NOMO-1 (cell line): ENCODE measurements around the gene ZNF746.

Experiments
- DNase-seq, 2 experiments: peaks; one replicate each; lab custom pipeline; 2025; ENCODE audit not compliant: unreplicated experiment in 2 of 2; lab: John Stamatoyannopoulos, UW

The ZNF746 gene

GRCh38 chr7:149493366-149493765, 4.2 kb downstream of the ZNF746 start:
- DNase-seq, result no peak

DNA sequence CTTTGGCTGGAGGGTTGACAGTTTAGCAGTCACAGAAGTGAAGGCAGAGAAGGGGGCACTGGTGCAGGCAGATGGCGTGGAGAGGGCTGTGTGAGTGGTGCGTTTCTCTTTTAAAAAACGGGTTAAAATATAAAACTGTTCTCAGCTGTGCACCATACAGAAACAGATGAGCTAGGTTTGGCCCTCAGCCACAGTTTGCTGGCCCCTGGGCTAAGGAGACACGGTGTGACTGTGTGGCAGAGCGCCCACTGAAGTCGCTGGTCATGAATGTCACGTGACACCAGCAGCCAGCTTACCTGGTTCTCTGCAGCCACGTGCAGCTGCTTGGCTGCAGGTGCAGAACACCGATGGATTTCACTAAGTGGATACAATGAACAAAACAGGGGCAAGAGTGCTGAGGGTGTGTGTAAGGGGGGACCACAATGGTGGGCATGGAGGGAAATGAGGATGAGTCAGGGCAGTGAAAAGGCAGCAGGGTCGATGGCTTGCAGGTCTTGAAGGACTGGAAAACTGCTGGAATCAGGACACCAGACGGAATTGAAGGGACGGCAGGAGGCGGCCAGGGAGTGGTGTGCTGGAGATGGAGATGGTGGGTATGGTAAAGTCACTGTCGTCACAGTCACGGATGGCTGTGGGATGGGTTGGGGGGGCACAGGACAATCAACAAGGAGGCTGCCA, 7.4 kb downstream of the ZNF746 start:
- no peak for DNase-seq

DNA sequence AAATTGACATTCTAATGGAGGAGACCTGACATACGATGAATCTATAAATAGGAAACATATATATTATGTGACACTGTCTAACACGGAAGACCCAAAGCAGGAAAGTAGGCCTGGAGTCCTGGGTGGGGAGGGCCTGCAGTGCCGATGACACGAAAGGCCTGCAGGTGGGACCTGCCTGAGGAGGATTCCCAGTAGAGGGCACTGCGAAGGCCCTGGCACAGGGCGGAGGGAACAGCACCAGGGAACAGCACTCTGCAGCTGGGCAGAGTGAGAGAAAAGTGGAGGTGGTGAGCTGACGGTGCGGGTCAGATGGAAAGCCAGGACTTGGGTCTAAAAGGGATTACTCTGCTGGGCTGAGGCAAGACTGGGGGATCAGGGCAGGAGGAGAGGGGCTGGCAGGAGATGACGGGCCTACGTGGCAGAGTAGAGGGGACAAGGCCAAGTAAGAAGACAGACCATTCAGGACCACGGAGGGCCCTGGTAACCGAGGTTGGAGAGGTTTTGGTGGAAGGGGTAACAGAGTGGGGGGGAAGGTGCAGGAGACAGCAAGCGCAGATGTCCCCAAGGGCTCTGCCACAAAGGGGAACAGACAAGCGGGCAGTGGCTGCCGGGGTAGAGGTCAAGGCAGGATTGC, 8.1 kb downstream of the ZNF746 start:
- no peak for DNase-seq

DNA sequence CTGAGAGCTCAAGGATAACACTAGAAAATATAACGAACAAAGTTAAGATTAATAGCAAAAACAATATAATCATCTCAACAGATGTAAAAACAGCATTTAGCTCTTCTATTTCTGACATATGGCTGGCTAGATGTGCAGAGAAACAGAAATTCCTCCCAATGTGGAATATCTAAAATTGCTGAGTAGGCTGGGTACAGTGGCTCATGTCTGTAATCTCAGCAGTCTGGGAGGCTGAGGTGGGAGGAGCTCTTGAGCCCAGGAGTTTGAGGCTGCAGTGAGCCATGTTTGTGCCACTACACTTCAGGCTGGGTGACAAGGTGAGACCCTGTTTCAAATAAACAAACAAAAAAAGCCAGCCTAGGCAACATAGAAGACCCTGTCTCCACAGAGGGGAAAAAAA, 18.0 kb downstream of the ZNF746 start:
- DNase-seq, result no peak

- no peak for DNase-seq
Observed at GRCh38 chr7:149478754-149479153, 18.9 kb downstream of the ZNF746 start.

GRCh38 chr7:149477494-149478443, 19.8 kb downstream of the ZNF746 start:
- DNase-seq, result no peak

DNA sequence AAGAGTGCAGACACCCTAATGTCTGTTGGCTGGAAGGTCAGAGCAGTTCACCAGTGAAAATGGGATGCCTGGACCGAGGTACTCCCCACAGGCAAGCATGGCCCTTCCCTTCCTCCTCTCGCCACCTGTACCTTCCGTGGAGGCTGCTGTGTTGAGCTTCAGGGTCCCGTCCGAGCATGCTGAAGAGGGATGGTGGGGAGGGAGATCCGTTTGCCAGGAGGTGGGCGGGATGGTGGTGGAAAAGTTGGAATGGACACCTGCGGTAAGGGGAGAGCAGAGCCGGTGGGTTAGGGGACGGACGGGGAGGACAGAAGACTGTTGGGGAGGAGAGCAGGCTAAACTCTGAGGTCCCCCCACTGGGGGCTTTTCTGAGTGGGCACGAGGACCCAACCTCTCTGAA, 20.8 kb downstream of the ZNF746 start:
- DNase-seq, result no peak

- no peak for DNase-seq
Observed at GRCh38 chr7:149475121-149476045, 22.2 kb downstream of the ZNF746 start.

DNA sequence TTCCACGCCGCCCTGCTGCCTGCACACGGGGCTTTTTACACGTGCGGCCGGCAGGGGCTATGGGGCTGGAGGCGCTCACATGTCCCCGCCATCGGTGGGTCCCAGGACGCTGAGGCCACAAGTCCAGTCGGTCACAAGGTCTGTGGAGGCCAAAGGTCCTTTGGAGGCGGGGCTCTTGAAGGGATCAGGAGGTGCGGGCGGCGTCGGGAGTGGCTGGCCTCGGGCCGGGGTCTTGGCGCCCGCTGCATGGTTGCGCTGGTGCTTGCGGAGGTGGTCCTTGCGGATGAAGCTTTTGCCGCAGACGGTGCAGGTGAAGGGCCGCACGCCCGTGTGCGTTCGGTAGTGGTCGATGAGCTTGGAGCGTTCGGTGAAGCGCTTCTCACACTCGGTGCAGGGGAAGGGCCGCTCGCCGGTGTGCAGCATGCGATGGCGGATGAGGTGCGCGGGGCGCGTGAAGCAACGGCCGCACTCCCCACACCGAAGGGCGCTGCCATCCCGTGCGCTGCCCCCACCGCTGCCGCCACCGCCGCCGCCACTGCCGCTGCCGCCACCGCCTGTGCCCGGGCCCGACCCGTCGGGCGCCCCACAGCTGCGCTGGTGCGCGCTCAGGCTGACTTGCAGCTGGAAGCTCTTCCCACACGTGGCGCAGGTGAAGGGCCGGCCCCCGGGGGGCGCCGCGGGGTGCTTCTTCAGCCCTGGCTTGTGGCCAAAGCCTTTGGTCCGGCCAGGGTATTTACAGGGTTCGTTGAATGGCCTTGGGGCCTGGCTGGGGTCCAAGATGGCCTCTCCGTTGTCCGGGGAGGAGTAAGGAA, 23.1 kb downstream of the ZNF746 start:
- no peak for DNase-seq

DNA sequence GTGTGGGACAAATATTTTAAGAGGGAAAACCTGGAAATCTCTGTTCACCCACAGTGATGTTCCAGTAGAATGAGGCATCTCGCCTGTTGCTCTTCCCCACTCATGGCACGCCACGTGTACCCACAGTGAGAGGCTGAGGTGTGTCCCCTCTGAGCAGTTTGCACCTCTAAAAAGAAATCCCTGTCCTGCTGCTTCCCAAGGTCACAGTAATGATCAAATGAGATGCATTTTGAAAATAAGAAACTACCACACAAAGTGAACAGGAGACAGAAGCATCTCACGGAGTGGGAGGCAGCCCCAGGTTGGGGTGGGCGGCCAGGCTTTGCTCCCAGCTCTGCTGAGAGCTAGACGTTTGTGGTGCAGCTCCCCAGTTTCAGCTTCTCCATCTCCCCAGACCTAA, 24.4 kb downstream of the ZNF746 start:
- no peak for DNase-seq

GRCh38 chr7:149471289-149471953, 26.2 kb downstream of the ZNF746 start:
- no peak for DNase-seq

DNA sequence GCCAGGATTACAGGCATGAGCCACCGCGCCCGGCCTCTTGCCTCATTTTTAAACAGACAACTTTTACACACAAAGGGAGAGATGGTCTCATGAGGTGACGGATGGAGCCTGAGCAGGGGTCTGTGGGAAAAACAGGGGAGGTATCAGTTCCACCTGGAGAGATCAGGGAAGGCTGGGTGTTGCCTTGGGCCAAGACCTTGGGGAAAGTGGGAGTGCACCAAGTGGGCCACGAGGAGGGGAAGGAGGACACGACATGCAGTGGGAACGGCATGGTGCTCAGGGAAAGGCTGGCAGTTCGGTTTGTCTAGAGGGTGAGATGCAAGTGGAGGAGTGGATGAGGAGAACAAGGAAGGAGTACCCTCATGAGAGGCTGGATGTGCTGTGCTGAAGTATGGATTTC, 27.8 kb downstream of the ZNF746 start:
- no peak for DNase-seq

- no peak for DNase-seq
Observed at GRCh38 chr7:149468208-149468607, 29.4 kb downstream of the ZNF746 start.

- DNase-seq, result no peak
Observed at GRCh38 chr7:149467321-149467859, 30.2 kb downstream of the ZNF746 start.

DNA sequence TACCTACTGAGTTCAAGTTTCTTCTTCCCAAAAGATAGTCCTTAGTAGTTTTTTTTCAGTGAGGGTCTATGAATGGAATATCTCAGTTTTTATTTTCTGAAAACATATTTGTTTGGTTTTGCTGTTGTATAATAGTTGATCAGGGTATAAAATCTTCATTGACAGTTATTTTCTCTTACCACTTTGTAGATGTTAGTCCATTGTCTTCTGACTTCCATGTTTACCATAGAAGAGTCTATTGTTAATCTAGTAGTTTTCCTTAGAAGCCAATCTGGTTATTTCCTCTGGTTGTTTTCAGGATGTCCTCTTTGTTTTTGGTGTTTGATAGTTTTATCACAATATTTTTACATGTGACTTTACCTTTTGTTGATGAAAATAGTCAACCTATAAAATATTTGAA, 31.2 kb downstream of the ZNF746 start:
- no peak for DNase-seq

DNA sequence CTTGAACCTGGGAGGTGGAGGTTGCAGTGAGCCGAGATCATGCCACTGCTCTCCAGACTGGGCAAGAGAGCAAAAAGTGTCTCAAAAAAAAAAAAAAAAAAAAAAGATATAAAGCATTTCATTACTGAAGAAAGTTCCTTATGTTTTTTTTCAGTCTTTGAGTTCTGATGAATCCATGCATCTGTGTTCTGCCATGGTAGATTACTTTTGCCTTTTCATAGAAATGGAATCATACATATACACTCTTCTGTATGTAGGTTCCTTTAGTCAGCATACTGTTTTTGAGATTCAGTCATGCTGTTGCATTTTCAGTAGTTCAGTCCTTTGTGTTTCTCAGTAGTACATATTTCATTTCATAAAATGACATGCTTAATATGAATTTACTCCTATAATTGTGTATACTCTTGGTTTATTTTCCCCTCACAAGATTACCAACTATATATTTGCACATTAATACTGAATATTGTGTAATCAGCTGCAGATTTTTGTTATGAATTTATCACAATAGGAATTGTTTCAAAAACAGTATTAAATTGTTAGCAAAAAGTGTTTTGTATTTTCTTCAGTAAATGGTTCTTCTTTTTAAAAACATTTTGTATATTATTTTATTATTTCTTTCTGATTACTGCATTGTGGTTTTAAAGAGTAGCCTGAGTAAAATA, 34.0 kb downstream of the ZNF746 start:
- DNase-seq, result no peak

GRCh38 chr7:149462101-149462520, 35.5 kb downstream of the ZNF746 start:
- DNase-seq, result no peak

- peak; percentile 51 to 58 for DNase-seq
Observed at GRCh38 chr7:149460493-149461277, 36.9 kb downstream of the ZNF746 start, which contains the start of gene ZNF777. TSS of gene ZNF777 (minus strand) at chr7:149461062. CDS start at chr7:149456022, 5,040 bp downstream.
